PC-9 (cell line): ENCODE results near the gene MYO1B.

Source experiments
- EZH2 ChIP-seq: fragments of 200-600 bp; sonication (generic); IDR thresholded peaks from 2 replicates; pipeline ENCODE4 v1.8.0; 2017; ENCODE audit warnings: antibody characterized with exemption, low read depth
- TF ChIP-seq, protein P1 (sequence below): fragments of 200-600 bp; sonication (generic); conservative IDR thresholded peaks from 2 replicates; pipeline ENCODE4 v1.6.1; 2017; ENCODE audit warnings: mixed run types, antibody characterized with exemption, mild to moderate bottlenecking, moderate library complexity

DNA sequence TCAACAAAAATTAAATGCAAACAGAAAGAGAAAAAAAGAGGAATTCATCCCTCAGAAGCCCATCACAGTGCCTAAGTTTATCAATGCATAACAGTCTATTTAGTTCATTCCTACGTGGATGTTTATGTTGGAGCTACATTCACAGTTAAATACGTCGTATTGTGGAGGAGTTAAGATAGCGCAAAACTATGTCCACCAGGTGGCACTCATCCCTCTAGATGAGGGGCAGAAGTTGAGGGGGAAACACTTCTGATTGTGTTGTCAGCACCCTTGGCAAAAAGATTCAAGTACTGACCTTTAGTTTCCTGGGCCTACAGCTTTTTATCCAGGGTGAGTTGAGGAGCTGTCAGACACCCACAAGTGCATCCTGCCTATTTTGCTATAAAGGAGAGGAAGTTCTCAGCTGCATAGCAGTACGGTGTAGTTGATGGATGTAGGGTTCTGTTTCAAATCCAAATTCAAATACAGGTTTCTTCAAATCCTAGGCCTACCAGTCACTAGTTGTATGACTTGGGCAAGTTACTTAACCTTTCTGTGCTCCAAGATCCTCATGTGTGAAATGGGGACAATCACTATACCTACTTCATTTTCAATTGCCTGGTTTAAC, 26.8 kb upstream of the MYO1B start:
- TF ChIP-seq, protein P1, sequence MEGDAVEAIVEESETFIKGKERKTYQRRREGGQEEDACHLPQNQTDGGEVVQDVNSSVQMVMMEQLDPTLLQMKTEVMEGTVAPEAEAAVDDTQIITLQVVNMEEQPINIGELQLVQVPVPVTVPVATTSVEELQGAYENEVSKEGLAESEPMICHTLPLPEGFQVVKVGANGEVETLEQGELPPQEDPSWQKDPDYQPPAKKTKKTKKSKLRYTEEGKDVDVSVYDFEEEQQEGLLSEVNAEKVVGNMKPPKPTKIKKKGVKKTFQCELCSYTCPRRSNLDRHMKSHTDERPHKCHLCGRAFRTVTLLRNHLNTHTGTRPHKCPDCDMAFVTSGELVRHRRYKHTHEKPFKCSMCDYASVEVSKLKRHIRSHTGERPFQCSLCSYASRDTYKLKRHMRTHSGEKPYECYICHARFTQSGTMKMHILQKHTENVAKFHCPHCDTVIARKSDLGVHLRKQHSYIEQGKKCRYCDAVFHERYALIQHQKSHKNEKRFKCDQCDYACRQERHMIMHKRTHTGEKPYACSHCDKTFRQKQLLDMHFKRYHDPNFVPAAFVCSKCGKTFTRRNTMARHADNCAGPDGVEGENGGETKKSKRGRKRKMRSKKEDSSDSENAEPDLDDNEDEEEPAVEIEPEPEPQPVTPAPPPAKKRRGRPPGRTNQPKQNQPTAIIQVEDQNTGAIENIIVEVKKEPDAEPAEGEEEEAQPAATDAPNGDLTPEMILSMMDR, result peak; percentile 51
- no peak for TF ChIP-seq EZH2
